ENCODE results near the gene STRBP.

STRBP gene

GRCh38 chr9:123120953-123121352 is 147.4 kb downstream of the STRBP start:
- peak; percentile 2 for DNase-seq

- no peak for DNase-seq
Measured at GRCh38 chr9:123120131-123120530, 148.3 kb downstream of the STRBP start.

- no peak for DNase-seq
Measured at GRCh38 chr9:123119566-123119965, 148.8 kb downstream of the STRBP start.

GRCh38 chr9:123116036-123116435 is 152.3 kb downstream of the STRBP start:
- DNase-seq, result no peak

- DNase-seq, result no peak
Measured at GRCh38 chr9:123115146-123115913, 153.1 kb downstream of the STRBP start.

- DNase-seq, result no peak
Measured at GRCh38 chr9:123113185-123113584, 155.2 kb downstream of the STRBP start.

- DNase-seq, result no peak
Measured at GRCh38 chr9:123112015-123112975, 156.1 kb downstream of the STRBP start.

- no peak for DNase-seq
Measured at GRCh38 chr9:123111427-123112014, 156.9 kb downstream of the STRBP start.

- DNase-seq, result no peak
Measured at GRCh38 chr9:123109540-123110279, 158.7 kb downstream of the STRBP start.

GRCh38 chr9:123108976-123109375 is 159.4 kb downstream of the STRBP start:
- no peak for DNase-seq

GRCh38 chr9:123107639-123108285 is 160.6 kb downstream of the STRBP start:
- DNase-seq, result no peak

- no peak for DNase-seq
Measured at GRCh38 chr9:123105490-123105889, 162.9 kb downstream of the STRBP start.

- DNase-seq, result no peak
Measured at GRCh38 chr9:123104807-123105206, 163.6 kb downstream of the STRBP start.

- no peak for DNase-seq
Measured at GRCh38 chr9:123102375-123103113, 165.8 kb downstream of the STRBP start.

GRCh38 chr9:123099548-123099947 is 168.8 kb downstream of the STRBP start:
- DNase-seq, result no peak

GRCh38 chr9:123099042-123099441 is 169.3 kb downstream of the STRBP start:
- no peak for DNase-seq

- DNase-seq, result no peak
Measured at GRCh38 chr9:123098096-123098459, 170.3 kb downstream of the STRBP start.

GRCh38 chr9:123097430-123098095 is 170.8 kb downstream of the STRBP start:
- no peak for DNase-seq

- DNase-seq, result no peak
Measured at GRCh38 chr9:123096987-123097386, 171.4 kb downstream of the STRBP start.

GRCh38 chr9:123093141-123093540 is 175.2 kb downstream of the STRBP start:
- DNase-seq, result no peak

- DNase-seq, result no peak
Measured at GRCh38 chr9:123091459-123091858, 176.9 kb downstream of the STRBP start.
